Measurements from ENCODE around the gene PCDHGA1. TPM values are rescaled to one million over a fixed set of nuclear protein-coding genes. Genes with fewer than 3 reads are reported as not detected.

The PCDHGA1 gene
- total RNA-seq, 1 experiment from 2014 or later: 0.63 TPM

GRCh38 chr5:141522301-141522700 is 192.0 kb downstream of the PCDHGA1 start:
- Histone ChIP-seq H4K5ac (ENCODE audit: insufficient read length, low read depth, low read length) (no peak overlapping the region), H3K14ac (ENCODE audit: insufficient read depth, low read length) (no peak overlapping the region), H2BK12ac (ENCODE audit: insufficient read length, low read depth, low read length) (no peak overlapping the region), H3K4me2 (ENCODE audit: insufficient read depth, insufficient read length, low read length) (no peak overlapping the region), H3K9ac (ENCODE audit: extremely low read depth, insufficient read length, low read length) (no peak overlapping the region), H3K9me3 (ENCODE audit: control insufficient read depth, low read depth, low read length) (no peaks in the 10 kb centered on the region), H2BK5ac (ENCODE audit: insufficient read length, low read length) (no peak overlapping the region), H3K4me1 (ENCODE audit: insufficient read depth, low read length) (no peaks in the 10 kb centered on the region; the same call in none of the 2 replicates), H3K79me1 (ENCODE audit: insufficient read depth, low read depth, low read length, poor library complexity, severe bottlenecking) (peaks cover 2% of the 10 kb centered on the region), H2AK5ac (ENCODE audit: insufficient read length, low read length) (no peak overlapping the region), H2BK120ac (ENCODE audit: low read depth, low read length, poor library complexity, severe bottlenecking) (no peak overlapping the region), H3K27ac (ENCODE audit: insufficient read length, low read depth, low read length) (no peak overlapping the region), H4K8ac (replicated peaks; ENCODE audit: insufficient read length, low read depth, low read length) (no peak overlapping the region), H3K27me3 (ENCODE audit: insufficient read depth, low read length) (no peaks in the 10 kb centered on the region), H4K91ac (ENCODE audit: insufficient read length, low read depth, low read length) (no peak overlapping the region), H2AFZ (ENCODE audit: low read length) (no peak overlapping the region), H2BK20ac (ENCODE audit: low read depth, low read length, poor library complexity, severe bottlenecking) (no peak overlapping the region), H4K20me1 (ENCODE audit: control insufficient read depth, insufficient read depth, insufficient read length) (no peaks in the 10 kb centered on the region), H3T11ph (ENCODE audit: low read length) (no peak overlapping the region), H3K79me2 (ENCODE audit: insufficient read depth, low read length) (no peaks in the 10 kb centered on the region), H3K4ac (ENCODE audit: low read depth, low read length) (no peak overlapping the region), H3K56ac (ENCODE audit: insufficient read length, low read depth, low read length) (no peak overlapping the region), H3K23ac (ENCODE audit: insufficient read length, low read depth, low read length) (no peak overlapping the region), H3K18ac (ENCODE audit: insufficient read length, low read depth, low read length) (no peak overlapping the region), H3K23me2 (ENCODE audit: insufficient read length, low read depth, low read length, poor library complexity, severe bottlenecking) (no peaks in the 10 kb centered on the region), H2BK15ac (ENCODE audit: low read depth, low read length) (no peak overlapping the region)
- no peak for DNase-seq
- Mint-ChIP-seq H3K4me3 (no peak overlapping the region), H3K36me3 (ENCODE audit: insufficient read depth in 1 of 3, low read depth in 3 of 3) (peaks cover 35 to 96% (median 59%) of the 10 kb centered on the region in 3 experiments; a peak in 6 of 7 replicates), H3K9me3 (no peaks in the 10 kb centered on the region), H3K4me1 (peaks cover 16 to 20% of the 10 kb centered on the region in 2 experiments), H3K27me3 (ENCODE audit: low read depth) (no peaks in the 10 kb centered on the region; the same call in 1 of the 2 replicates), H3K27ac (peak overlapping the region in 1 of 3 experiments; percentile 52; a peak in 2 of 7 replicates)
- no CpG with 5 or more reads among the region's 2 CpGs for WGBS (ENCODE audit: extremely low coverage, insufficient read length, low lambda C conversion rate)
- TF ChIP-seq CTCF (conservative IDR thresholded peaks at IDR 0.05): no peak
